CD4-positive, alpha-beta memory T cell (primary cell): ENCODE measurements around the gene CACNA1G. TPM values are rescaled to one million over a fixed set of nuclear protein-coding genes. Genes with fewer than 3 reads are reported as not detected.

Experiments used
- CTCF ChIA-PET: fragments of 350-600 bp; sonication (Branson Sonifier 250); formaldehyde crosslinking; loops from one replicate; lab custom pipeline; 2021; ENCODE audit warnings: inconsistent platforms; ENCODE audit not compliant: partially characterized antibody; lab: Charles Lee
- POLR2A ChIA-PET: fragments of 350-600 bp; sonication (Branson Sonifier 250); formaldehyde crosslinking; loops from one replicate; lab custom pipeline; 2021; ENCODE audit not compliant: partially characterized antibody; lab: Charles Lee
- DNase-seq, 5 donors: peaks; one replicate each; pipeline versions ENCODE4 v3.0.0 to v3.0.0-alpha.2; 2020 to 2022; ENCODE audit warnings: mixed read lengths in 1 of 5
- H3K27ac ChIP-seq: one replicate; pipeline ENCODE4 v1.7.0; 2013; ENCODE audit warnings: low read depth, low read length
- H3K27me3 ChIP-seq: 2 replicates; pipeline ENCODE4 v1.7.0; 2013; ENCODE audit warnings: mild to moderate bottlenecking, low read length, moderate library complexity; ENCODE audit not compliant: insufficient read depth
- H3K36me3 ChIP-seq: 2 replicates; pipeline ENCODE4 v1.7.0; 2013; ENCODE audit warnings: mild to moderate bottlenecking, low read length, moderate library complexity; ENCODE audit not compliant: insufficient read depth
- H3K4me1 ChIP-seq: 2 replicates; pipeline ENCODE4 v1.7.0; 2013; ENCODE audit warnings: mild to moderate bottlenecking, low read length, moderate library complexity; ENCODE audit not compliant: insufficient read depth
- H3K4me3 ChIP-seq, 2 donors: one replicate each; pipeline ENCODE4 v1.7.0; 2013; ENCODE audit warnings: low read length in 2 of 2, mild to moderate bottlenecking in 1 of 2
- H3K9me3 ChIP-seq, 2 donors: one replicate each; pipeline ENCODE4 v1.7.0; 2013; ENCODE audit warnings: low read length in 2 of 2, control low read depth in 1 of 2; ENCODE audit not compliant: control insufficient read depth in 1 of 2
- H3K27ac Mint-ChIP-seq, 7 donors: one replicate each; pipeline ENCODE4 v1.8.0; 2020 to 2021; ENCODE audit warnings: mixed read lengths in 7 of 7, mild to moderate bottlenecking in 6 of 7, inconsistent platforms in 3 of 7, moderate library complexity in 3 of 7
- H3K27me3 Mint-ChIP-seq, 2 donors: one replicate each; pipeline ENCODE4 v1.8.0; 2020 to 2021; ENCODE audit warnings: mixed read lengths in 2 of 2
- H3K36me3 Mint-ChIP-seq, 2 donors: one replicate each; pipeline ENCODE4 v1.8.0; 2020 to 2021; ENCODE audit warnings: mixed read lengths in 2 of 2, inconsistent platforms in 1 of 2, mild to moderate bottlenecking in 1 of 2
- H3K4me1 Mint-ChIP-seq, 4 donors: one replicate each; pipeline ENCODE4 v1.8.0; 2020 to 2021; ENCODE audit warnings: mixed read lengths in 4 of 4, mild to moderate bottlenecking in 1 of 4
- H3K4me3 Mint-ChIP-seq, 8 donors: one replicate each; pipeline ENCODE4 v1.8.0; 2020 to 2021; ENCODE audit warnings: mixed read lengths in 8 of 8, mild to moderate bottlenecking in 7 of 8, moderate library complexity in 6 of 8, inconsistent platforms in 3 of 8
- H3K9me3 Mint-ChIP-seq, 8 donors: one replicate each; pipeline ENCODE4 v1.8.0; 2020 to 2021; ENCODE audit warnings: mixed read lengths in 8 of 8, mild to moderate bottlenecking in 5 of 8, inconsistent platforms in 3 of 8, moderate library complexity in 1 of 8
- intact Hi-C: fragments of 100-400 bp; cut with micrococcal nuclease; formaldehyde crosslinking; loops from one replicate; pipeline ENCODE4 v1.15.1; 2023
- polyA plus RNA-seq, 2 donors: library from polyadenylated mRNA; unstranded; fragments of 300-500 nt; fragmentation: Illumina TruSeq; gene quantifications; one replicate each; pipeline ENCODE4 v1.2.3, GENCODE V29; 2021
- total RNA-seq, 2 experiments: library from RNA; stranded (reverse); gene quantifications; one replicate each; pipeline ENCODE4 v1.2.3, GENCODE V29; 2021

CACNA1G gene
- total and polyA plus RNA-seq, 4 experiments from 2014 or later = not detected

DNA sequence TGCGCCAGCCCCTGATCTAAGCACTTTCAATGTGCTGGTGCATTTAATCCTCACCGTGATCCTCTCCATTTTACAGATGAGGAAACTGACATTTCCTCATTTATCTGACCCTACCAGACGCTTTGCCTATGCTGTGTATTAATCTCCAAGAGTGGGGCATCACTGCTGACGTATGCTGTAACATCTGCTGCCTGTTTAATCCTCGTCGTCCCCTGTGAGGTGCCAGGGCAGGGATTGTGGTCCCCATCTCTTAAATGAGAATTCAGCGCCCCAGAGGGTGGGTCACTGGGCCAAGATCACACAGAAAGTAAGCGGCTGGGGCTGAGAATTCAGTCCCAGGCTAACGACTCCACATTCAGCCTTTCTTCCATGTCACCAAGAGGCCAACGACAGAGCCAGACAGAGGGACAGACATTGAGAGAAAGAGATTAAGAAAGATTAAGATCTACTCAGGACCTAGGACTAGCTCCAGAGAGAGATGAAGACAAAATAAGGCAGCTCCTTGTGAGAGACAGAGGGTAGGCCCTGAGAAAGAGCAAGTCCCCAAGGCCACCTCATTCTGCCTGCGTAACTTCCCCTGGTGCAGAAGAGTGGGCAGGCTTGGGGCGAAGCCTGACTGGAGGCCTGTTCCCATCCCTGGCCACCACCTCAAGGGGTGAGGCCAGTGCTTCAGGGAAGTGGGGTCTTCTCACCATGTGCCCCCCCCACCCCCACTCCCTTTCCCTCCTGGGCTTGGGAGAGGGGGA is 13.5 kb downstream of the CACNA1G start:
- Mint-ChIP-seq H3K4me1 (no peaks in the 10 kb centered on the region), H3K36me3 (no peaks in the 10 kb centered on the region), H3K4me3 (no peak overlapping the region), H3K9me3 (no peaks in the 10 kb centered on the region), H3K27ac (no peak overlapping the region), H3K27me3 (peaks cover 8 to 22% of the 10 kb centered on the region in 2 donors)
- CTCF ChIA-PET = no interaction called here
- Histone ChIP-seq H3K27me3 (no peaks in the 10 kb centered on the region), H3K36me3 (no peaks in the 10 kb centered on the region), H3K9me3 (no peaks in the 10 kb centered on the region), H3K27ac (no peak overlapping the region), H3K4me3 (no peak overlapping the region), H3K4me1 (no peaks in the 10 kb centered on the region)
- intact Hi-C loops = no loop called here
- no peak for DNase-seq
- POLR2A ChIA-PET = no interaction called here

DNA sequence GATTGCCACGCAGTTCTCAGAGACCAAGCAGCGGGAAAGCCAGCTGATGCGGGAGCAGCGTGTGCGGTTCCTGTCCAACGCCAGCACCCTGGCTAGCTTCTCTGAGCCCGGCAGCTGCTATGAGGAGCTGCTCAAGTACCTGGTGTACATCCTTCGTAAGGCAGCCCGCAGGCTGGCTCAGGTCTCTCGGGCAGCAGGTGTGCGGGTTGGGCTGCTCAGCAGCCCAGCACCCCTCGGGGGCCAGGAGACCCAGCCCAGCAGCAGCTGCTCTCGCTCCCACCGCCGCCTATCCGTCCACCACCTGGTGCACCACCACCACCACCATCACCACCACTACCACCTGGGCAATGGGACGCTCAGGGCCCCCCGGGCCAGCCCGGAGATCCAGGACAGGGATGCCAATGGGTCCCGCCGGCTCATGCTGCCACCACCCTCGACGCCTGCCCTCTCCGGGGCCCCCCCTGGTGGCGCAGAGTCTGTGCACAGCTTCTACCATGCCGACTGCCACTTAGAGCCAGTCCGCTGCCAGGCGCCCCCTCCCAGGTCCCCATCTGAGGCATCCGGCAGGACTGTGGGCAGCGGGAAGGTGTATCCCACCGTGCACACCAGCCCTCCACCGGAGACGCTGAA is 15.2 kb downstream of the CACNA1G start:
- no peaks in the 10 kb centered on the region for H3K36me3 ChIP-seq
- no peak overlapping the region for H3K4me3 ChIP-seq
- Mint-ChIP-seq H3K4me3 (no peak overlapping the region), H3K27ac (no peak overlapping the region), H3K27me3 (peaks cover 10 to 21% of the 10 kb centered on the region in 2 donors), H3K9me3 (no peaks in the 10 kb centered on the region), H3K4me1 (no peaks in the 10 kb centered on the region), H3K36me3 (no peaks in the 10 kb centered on the region)
- DNase-seq = no peak
- intact Hi-C loops = no loop called here
- ChIA-PET CTCF (no interaction called here), POLR2A (no interaction called here)
- H3K27ac ChIP-seq = no peak overlapping the region
- H3K4me1 ChIP-seq = no peaks in the 10 kb centered on the region
- no peaks in the 10 kb centered on the region for H3K27me3 ChIP-seq
- H3K9me3 ChIP-seq = no peaks in the 10 kb centered on the region

- H3K4me1 ChIP-seq = no peaks in the 10 kb centered on the region
- POLR2A ChIA-PET = no interaction called here
- no peaks in the 10 kb centered on the region for H3K27me3 ChIP-seq
- intact Hi-C loops = no loop called here
- H3K4me3 ChIP-seq = no peak overlapping the region
- CTCF ChIA-PET = no interaction called here
- H3K27ac ChIP-seq = no peak overlapping the region
- H3K9me3 ChIP-seq = no peaks in the 10 kb centered on the region
- H3K4me1 Mint-ChIP-seq = no peaks in the 10 kb centered on the region
- DNase-seq = no peak
- no peak overlapping the region for H3K27ac Mint-ChIP-seq
- H3K9me3 Mint-ChIP-seq = no peaks in the 10 kb centered on the region
- H3K4me3 Mint-ChIP-seq = no peak overlapping the region
- H3K36me3 Mint-ChIP-seq = no peaks in the 10 kb centered on the region
- H3K36me3 ChIP-seq = no peaks in the 10 kb centered on the region
- peaks cover 7 to 20% of the 10 kb centered on the region in 2 donors for H3K27me3 Mint-ChIP-seq
Observed at GRCh38 chr17:50576864-50577263, 16.3 kb downstream of the CACNA1G start.

DNA sequence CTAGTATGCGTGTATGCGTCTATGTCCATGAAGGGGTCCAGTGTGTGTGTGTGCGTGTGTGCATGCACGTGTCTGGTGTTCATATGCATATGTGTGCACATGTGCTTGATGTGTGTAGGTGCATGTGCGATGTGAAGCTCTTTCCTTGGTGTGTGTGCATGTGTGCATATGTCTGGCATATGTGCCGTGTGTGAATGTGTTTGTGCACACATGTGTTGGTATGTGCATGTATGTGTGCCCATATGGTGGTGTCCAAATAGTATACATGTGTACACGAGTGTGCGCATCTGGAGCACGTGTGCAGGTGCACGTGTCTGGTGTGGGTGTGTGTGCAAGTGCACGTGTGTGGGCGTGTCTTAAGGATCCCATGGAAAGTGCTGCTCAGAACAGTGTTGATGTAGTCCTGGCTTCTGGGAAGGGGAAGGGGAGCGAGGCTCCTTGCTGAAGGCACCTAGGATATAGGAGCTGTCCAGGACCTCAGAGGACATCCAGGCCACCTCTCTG is 17.0 kb downstream of the CACNA1G start:
- H3K4me1 Mint-ChIP-seq = no peaks in the 10 kb centered on the region
- Histone ChIP-seq H3K4me1 (no peaks in the 10 kb centered on the region), H3K27ac (no peak overlapping the region), H3K27me3 (no peaks in the 10 kb centered on the region), H3K4me3 (no peak overlapping the region), H3K9me3 (no peaks in the 10 kb centered on the region), H3K36me3 (no peaks in the 10 kb centered on the region)
- intact Hi-C loops = no loop called here
- ChIA-PET POLR2A (no interaction called here), CTCF (no interaction called here)
- H3K4me3 Mint-ChIP-seq = no peak overlapping the region
- peaks cover 4 to 25% of the 10 kb centered on the region in 2 donors for H3K27me3 Mint-ChIP-seq
- no peaks in the 10 kb centered on the region for H3K9me3 Mint-ChIP-seq
- DNase-seq = no peak
- H3K36me3 Mint-ChIP-seq = no peaks in the 10 kb centered on the region
- no peak overlapping the region for H3K27ac Mint-ChIP-seq

DNA sequence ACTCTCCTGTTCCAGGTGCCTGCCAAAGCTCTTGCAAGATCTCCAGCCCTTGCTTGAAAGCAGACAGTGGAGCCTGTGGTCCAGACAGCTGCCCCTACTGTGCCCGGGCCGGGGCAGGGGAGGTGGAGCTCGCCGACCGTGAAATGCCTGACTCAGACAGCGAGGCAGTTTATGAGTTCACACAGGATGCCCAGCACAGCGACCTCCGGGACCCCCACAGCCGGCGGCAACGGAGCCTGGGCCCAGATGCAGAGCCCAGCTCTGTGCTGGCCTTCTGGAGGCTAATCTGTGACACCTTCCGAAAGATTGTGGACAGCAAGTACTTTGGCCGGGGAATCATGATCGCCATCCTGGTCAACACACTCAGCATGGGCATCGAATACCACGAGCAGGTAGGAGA is 17.7 kb downstream of the CACNA1G start:
- Mint-ChIP-seq H3K4me1 (no peaks in the 10 kb centered on the region), H3K4me3 (no peak overlapping the region), H3K27me3 (peaks cover 6 to 29% of the 10 kb centered on the region in 2 donors), H3K9me3 (no peaks in the 10 kb centered on the region), H3K27ac (no peak overlapping the region), H3K36me3 (no peaks in the 10 kb centered on the region)
- intact Hi-C loops = no loop called here
- ChIA-PET POLR2A (no interaction called here), CTCF (no interaction called here)
- H3K9me3 ChIP-seq = no peaks in the 10 kb centered on the region
- H3K27ac ChIP-seq = no peak overlapping the region
- no peak overlapping the region for H3K4me3 ChIP-seq
- no peaks in the 10 kb centered on the region for H3K4me1 ChIP-seq
- H3K27me3 ChIP-seq = no peaks in the 10 kb centered on the region
- DNase-seq = no peak
- H3K36me3 ChIP-seq = no peaks in the 10 kb centered on the region

DNA sequence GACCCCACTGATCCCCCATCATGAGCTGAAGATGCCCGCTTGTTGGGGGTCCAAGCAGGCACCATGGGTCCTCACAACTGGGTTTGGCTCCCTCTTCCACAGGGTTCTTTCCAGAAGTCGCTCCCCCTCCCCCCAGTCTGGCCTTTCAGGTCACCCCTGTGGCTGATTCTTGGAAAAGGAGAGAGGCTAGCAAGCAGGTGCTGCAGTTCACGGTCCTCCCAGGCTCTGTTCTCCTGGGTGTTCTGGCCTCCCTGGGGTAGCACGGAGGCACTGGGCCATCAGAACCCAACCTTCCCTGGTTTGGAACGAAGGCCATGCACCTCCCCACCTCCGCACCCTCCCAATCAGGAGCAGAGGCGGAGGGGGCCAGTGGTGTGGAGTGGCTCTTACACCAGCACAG is 18.9 kb downstream of the CACNA1G start:
- H3K9me3 ChIP-seq = no peaks in the 10 kb centered on the region
- ChIA-PET POLR2A (no interaction called here), CTCF (no interaction called here)
- no peak overlapping the region for H3K4me3 ChIP-seq
- no peaks in the 10 kb centered on the region for H3K4me1 ChIP-seq
- peaks cover 0 to 2% (median 0%) of the 10 kb centered on the region in 8 donors for H3K9me3 Mint-ChIP-seq
- no peaks in the 10 kb centered on the region for H3K36me3 Mint-ChIP-seq
- no peak overlapping the region for H3K4me3 Mint-ChIP-seq
- no peaks in the 10 kb centered on the region for H3K4me1 Mint-ChIP-seq
- no peaks in the 10 kb centered on the region for H3K36me3 ChIP-seq
- no peaks in the 10 kb centered on the region for H3K27me3 ChIP-seq
- peak in 1 of 5 donors; percentile 4 for DNase-seq
- no peak overlapping the region for H3K27ac Mint-ChIP-seq
- intact Hi-C loops = no loop called here
- no peak overlapping the region for H3K27ac ChIP-seq
- H3K27me3 Mint-ChIP-seq = peaks cover 7 to 32% of the 10 kb centered on the region in 2 donors

DNA sequence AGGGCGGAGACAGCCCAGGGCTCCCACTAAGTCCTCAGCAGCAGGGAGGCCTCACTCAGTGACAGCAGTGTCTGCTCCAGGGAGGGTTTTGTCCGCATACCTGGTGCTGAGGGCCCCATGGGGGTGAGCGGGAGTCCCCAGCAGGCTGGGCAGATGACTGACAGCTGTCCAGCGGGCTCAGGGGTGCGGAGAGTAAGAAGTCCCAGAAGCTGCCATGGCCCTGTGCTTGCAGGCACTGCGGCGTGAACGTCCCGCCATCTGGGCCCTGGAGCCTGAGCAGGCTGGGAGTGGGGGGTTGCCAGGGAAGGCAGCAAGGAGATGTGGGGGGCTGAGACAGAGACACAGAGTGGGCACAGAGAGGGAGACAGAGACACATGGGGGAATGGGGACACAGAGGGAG is 20.1 kb downstream of the CACNA1G start:
- ChIA-PET POLR2A (no interaction called here), CTCF (no interaction called here)
- no peak overlapping the region for H3K27ac Mint-ChIP-seq
- H3K9me3 Mint-ChIP-seq = peaks cover 0 to 2% (median 0%) of the 10 kb centered on the region in 8 donors
- no peaks in the 10 kb centered on the region for H3K4me1 ChIP-seq
- no peaks in the 10 kb centered on the region for H3K4me1 Mint-ChIP-seq
- intact Hi-C loops = no loop called here
- H3K36me3 ChIP-seq = no peaks in the 10 kb centered on the region
- no peak overlapping the region for H3K4me3 ChIP-seq
- no peak overlapping the region for H3K4me3 Mint-ChIP-seq
- no peaks in the 10 kb centered on the region for H3K9me3 ChIP-seq
- no peak for DNase-seq
- H3K36me3 Mint-ChIP-seq = no peaks in the 10 kb centered on the region
- H3K27ac ChIP-seq = no peak overlapping the region
- H3K27me3 ChIP-seq = no peaks in the 10 kb centered on the region
- peaks cover 7 to 32% of the 10 kb centered on the region in 2 donors for H3K27me3 Mint-ChIP-seq
